Smooth muscle cell (in vitro differentiated cells): ENCODE measurements around the gene PEPD. TPM values are rescaled to one million over a fixed set of nuclear protein-coding genes. Genes with fewer than 3 reads are reported as not detected.

ENCODE experiments used
- DNase-seq: peaks from one replicate; lab custom pipeline; 2025; ENCODE audit not compliant: unreplicated experiment; lab: John Stamatoyannopoulos, UW
- H2AFZ ChIP-seq: fragments of 200-600 bp; sonication (generic); 2 replicates; pipeline ENCODE4 v1.6.0; 2016; ENCODE audit warnings: antibody characterized with exemption, low read depth, mild to moderate bottlenecking
- H3F3A ChIP-seq: fragments of 200-600 bp; sonication (generic); 2 replicates; pipeline ENCODE4 v1.6.0; 2017; ENCODE audit warnings: antibody characterized with exemption, low read depth
- H3K27ac ChIP-seq: fragments of 200-600 bp; sonication (generic); 2 replicates; pipeline ENCODE4 v1.5.1; 2016; ENCODE audit warnings: low read depth, mild to moderate bottlenecking
- H3K27me3 ChIP-seq: fragments of 200-600 bp; sonication (generic); 2 replicates; pipeline ENCODE4 v1.6.1; 2016; ENCODE audit warnings: low read depth, mild to moderate bottlenecking
- H3K36me3 ChIP-seq: fragments of 200-600 bp; sonication (generic); 2 replicates; pipeline ENCODE4 v1.5.1; 2016; ENCODE audit warnings: low read depth
- H3K4me1 ChIP-seq: fragments of 200-600 bp; sonication (generic); 2 replicates; pipeline ENCODE4 v1.5.1; 2016; ENCODE audit warnings: low read depth
- H3K4me2 ChIP-seq: fragments of 200-600 bp; sonication (generic); 2 replicates; pipeline ENCODE4 v1.6.0; 2016; ENCODE audit warnings: mild to moderate bottlenecking
- H3K4me3 ChIP-seq: fragments of 200-600 bp; sonication (generic); 2 replicates; pipeline ENCODE4 v1.5.1; 2016; ENCODE audit warnings: mild to moderate bottlenecking
- H3K79me2 ChIP-seq: fragments of 200-600 bp; sonication (generic); 2 replicates; pipeline ENCODE4 v1.6.0; 2016; ENCODE audit warnings: low read depth, mild to moderate bottlenecking
- H3K9ac ChIP-seq: fragments of 200-600 bp; sonication (generic); 2 replicates; pipeline ENCODE4 v1.6.0; 2016; ENCODE audit warnings: low read depth
- H3K9me3 ChIP-seq: fragments of 200-600 bp; sonication (generic); replicated peaks from 2 replicates; pipeline ENCODE4 v1.5.1; 2016; ENCODE audit warnings: low read depth
- H4K20me1 ChIP-seq: fragments of 200-600 bp; sonication (generic); 2 replicates; pipeline ENCODE4 v1.6.0; 2016; ENCODE audit warnings: low read depth
- WGBS: methylation state at CpG from one replicate; pipeline ENCODE4 v1.1.7; 2016; ENCODE audit warnings: low lambda C conversion rate; 5-methylcytosine and 5-hydroxymethylcytosine counted together
- polyA plus RNA-seq: library from polyadenylated mRNA; unstranded; fragments of >200 nt; fragmentation: Nextera tagmentation; extraction: Ambion mirVana; gene quantifications from 2 replicates; pipeline ENCODE4 v1.2.1, GENCODE V29; 2016
- total RNA-seq: library from RNA; depleted of rRNA; stranded (reverse); fragments of >200 nt; gene quantifications from 2 replicates; pipeline ENCODE4 v1.2.3, GENCODE V29; 2014
- TF ChIP-seq, protein P1 (sequence below): fragments of 200-600 bp; sonication (generic); IDR thresholded peaks from 2 replicates; pipeline ENCODE4 v1.5.1; 2017; ENCODE audit warnings: borderline replicate concordance, mild to moderate bottlenecking, antibody characterized with exemption; ENCODE audit not compliant: insufficient read depth, poor library complexity, severe bottlenecking

The PEPD gene
- total and polyA plus RNA-seq, 2 experiments from 2014 or later = 57.2 to 70.4 TPM

GRCh38 chr19:33418461-33418860, 103.1 kb downstream of the PEPD start:
- Histone ChIP-seq H3K27ac (no peak overlapping the region), H3K4me2 (no peak overlapping the region), H3K4me3 (no peak overlapping the region), H3K27me3 (no peaks in the 10 kb centered on the region), H3K4me1 (no peaks in the 10 kb centered on the region), H3K9ac (no peak overlapping the region), H3F3A (no peaks in the 10 kb centered on the region), H2AFZ (no peak overlapping the region), H3K79me2 (no peaks in the 10 kb centered on the region), H3K36me3 (no peaks in the 10 kb centered on the region), H3K9me3 (no peaks in the 10 kb centered on the region), H4K20me1 (no peaks in the 10 kb centered on the region)
- 95% methylated on average over 12 of the region's 12 CpGs for WGBS
- TF ChIP-seq, protein P1, sequence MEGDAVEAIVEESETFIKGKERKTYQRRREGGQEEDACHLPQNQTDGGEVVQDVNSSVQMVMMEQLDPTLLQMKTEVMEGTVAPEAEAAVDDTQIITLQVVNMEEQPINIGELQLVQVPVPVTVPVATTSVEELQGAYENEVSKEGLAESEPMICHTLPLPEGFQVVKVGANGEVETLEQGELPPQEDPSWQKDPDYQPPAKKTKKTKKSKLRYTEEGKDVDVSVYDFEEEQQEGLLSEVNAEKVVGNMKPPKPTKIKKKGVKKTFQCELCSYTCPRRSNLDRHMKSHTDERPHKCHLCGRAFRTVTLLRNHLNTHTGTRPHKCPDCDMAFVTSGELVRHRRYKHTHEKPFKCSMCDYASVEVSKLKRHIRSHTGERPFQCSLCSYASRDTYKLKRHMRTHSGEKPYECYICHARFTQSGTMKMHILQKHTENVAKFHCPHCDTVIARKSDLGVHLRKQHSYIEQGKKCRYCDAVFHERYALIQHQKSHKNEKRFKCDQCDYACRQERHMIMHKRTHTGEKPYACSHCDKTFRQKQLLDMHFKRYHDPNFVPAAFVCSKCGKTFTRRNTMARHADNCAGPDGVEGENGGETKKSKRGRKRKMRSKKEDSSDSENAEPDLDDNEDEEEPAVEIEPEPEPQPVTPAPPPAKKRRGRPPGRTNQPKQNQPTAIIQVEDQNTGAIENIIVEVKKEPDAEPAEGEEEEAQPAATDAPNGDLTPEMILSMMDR = no peak
- DNase-seq = no peak

GRCh38 chr19:33417751-33418150, 103.8 kb downstream of the PEPD start:
- no peaks in the 10 kb centered on the region for H3K36me3 ChIP-seq
- no peaks in the 10 kb centered on the region for H3K27me3 ChIP-seq
- no peak overlapping the region for H3K4me3 ChIP-seq
- no peak for DNase-seq
- no peak overlapping the region for H2AFZ ChIP-seq
- H3K4me2 ChIP-seq = no peak overlapping the region
- H3K9ac ChIP-seq = no peak overlapping the region
- no peaks in the 10 kb centered on the region for H4K20me1 ChIP-seq
- no peaks in the 10 kb centered on the region for H3K4me1 ChIP-seq
- no peaks in the 10 kb centered on the region for H3K9me3 ChIP-seq
- H3K27ac ChIP-seq = no peak overlapping the region
- 98% methylated on average over 14 of the region's 14 CpGs for WGBS
- H3K79me2 ChIP-seq = no peaks in the 10 kb centered on the region
- H3F3A ChIP-seq = no peaks in the 10 kb centered on the region
- TF ChIP-seq, protein P1 = no peak

GRCh38 chr19:33416307-33417215, 105.0 kb downstream of the PEPD start:
- H2AFZ ChIP-seq = no peak overlapping the region
- H3K4me2 ChIP-seq = peak overlapping the region; percentile 72
- peak overlapping the region; percentile 20 for H3K4me3 ChIP-seq
- H3K9ac ChIP-seq = no peak overlapping the region
- TF ChIP-seq, protein P1 = peak; percentile 65
- no peak overlapping the region for H3K27ac ChIP-seq
- H4K20me1 ChIP-seq = no peaks in the 10 kb centered on the region
- WGBS = 37% methylated on average over 27 of the region's 27 CpGs
- no peaks in the 10 kb centered on the region for H3K79me2 ChIP-seq
- no peaks in the 10 kb centered on the region for H3K9me3 ChIP-seq
- H3K27me3 ChIP-seq = no peaks in the 10 kb centered on the region
- peak; percentile 16 for DNase-seq
- H3F3A ChIP-seq = no peaks in the 10 kb centered on the region
- no peaks in the 10 kb centered on the region for H3K36me3 ChIP-seq
- H3K4me1 ChIP-seq = no peaks in the 10 kb centered on the region
